Neuronal stem cell (in vitro differentiated cells): Measurements from ENCODE around the gene ID3.

ENCODE experiments used
- DNase-seq: peaks from one replicate; pipeline ENCODE4 v3.0.0-alpha.2; 2013; ENCODE audit warnings: low spot score
- H2AFZ ChIP-seq: one replicate; pipeline ENCODE4 v1.6.1; 2013; ENCODE audit warnings: mild to moderate bottlenecking, low read length, inconsistent platforms
- H2AK5ac ChIP-seq: 2 replicates; pipeline ENCODE4 v1.6.1; 2013; ENCODE audit warnings: low read depth, mild to moderate bottlenecking, inconsistent platforms, low read length, moderate library complexity, mixed read lengths
- H2BK120ac ChIP-seq: 2 replicates; pipeline ENCODE4 v1.6.1; 2013; ENCODE audit warnings: low read depth, mild to moderate bottlenecking, inconsistent platforms, low read length, moderate library complexity, mixed read lengths
- H2BK12ac ChIP-seq: one replicate; pipeline ENCODE4 v1.6.1; 2013; ENCODE audit warnings: low read length, inconsistent platforms
- H2BK15ac ChIP-seq: 2 replicates; pipeline ENCODE4 v1.6.1; 2013; ENCODE audit warnings: mild to moderate bottlenecking, low read length, inconsistent platforms, mixed read lengths
- H2BK5ac ChIP-seq: one replicate; pipeline ENCODE4 v1.6.1; 2013; ENCODE audit warnings: inconsistent platforms, mild to moderate bottlenecking, low read length, moderate library complexity
- H3K14ac ChIP-seq: one replicate; pipeline ENCODE4 v1.6.1; 2013; ENCODE audit warnings: low read length, inconsistent platforms
- H3K18ac ChIP-seq: 2 replicates; pipeline ENCODE4 v1.6.1; 2013; ENCODE audit warnings: low read length, inconsistent platforms
- H3K23ac ChIP-seq: 2 replicates; pipeline ENCODE4 v1.6.1; 2013; ENCODE audit warnings: low read depth, mild to moderate bottlenecking, mixed read lengths, low read length, inconsistent platforms; ENCODE audit not compliant: poor library complexity
- H3K27ac ChIP-seq: replicated peaks from 3 replicates; pipeline ENCODE4 v1.5.1; 2013; ENCODE audit warnings: low read length, inconsistent platforms
- H3K27me3 ChIP-seq, 3 experiments: 2 replicates each; pipeline ENCODE4 v1.6.1; 2013; ENCODE audit warnings: low read length in 3 of 3, mild to moderate bottlenecking in 2 of 3, inconsistent platforms in 1 of 3, low read depth in 1 of 3, mixed read lengths in 1 of 3, moderate library complexity in 1 of 3; ENCODE audit not compliant: control insufficient read depth in 3 of 3, insufficient read depth in 3 of 3
- H3K36me3 ChIP-seq, 2 donors: replicated peaks in 1 of 2; 2 replicates each; pipeline ENCODE4 v1.6.1; 2013; ENCODE audit warnings: low read length in 2 of 2; ENCODE audit not compliant: control insufficient read depth in 2 of 2, insufficient read depth in 2 of 2
- H3K4ac ChIP-seq: 2 replicates; pipeline ENCODE4 v1.6.1; 2013; ENCODE audit warnings: inconsistent platforms, mild to moderate bottlenecking, low read length, moderate library complexity
- H3K4me1 ChIP-seq, 2 donors: 1 replicate in 1 of 2; 2 replicates in 1 of 2; pipeline ENCODE4 v1.6.1; 2013; ENCODE audit warnings: low read length in 2 of 2, low read depth in 1 of 2; ENCODE audit not compliant: control insufficient read depth in 2 of 2, insufficient read depth in 1 of 2
- H3K4me2 ChIP-seq: one replicate; pipeline ENCODE4 v1.6.1; 2013; ENCODE audit warnings: mild to moderate bottlenecking, low read length, inconsistent platforms; ENCODE audit not compliant: insufficient read depth, poor library complexity, severe bottlenecking
- H3K4me3 ChIP-seq, 2 donors: 2 replicates each; pipeline ENCODE4 v1.5.1; 2013; ENCODE audit warnings: low read length in 2 of 2, mild to moderate bottlenecking in 2 of 2, inconsistent platforms in 1 of 2, moderate library complexity in 1 of 2
- H3K79me1 ChIP-seq: one replicate; pipeline ENCODE4 v1.6.1; 2013; ENCODE audit warnings: low read depth, mild to moderate bottlenecking, inconsistent platforms, low read length, moderate library complexity
- H3K9ac ChIP-seq: one replicate; pipeline ENCODE4 v1.6.1; 2013; ENCODE audit warnings: mild to moderate bottlenecking, low read depth, low read length, inconsistent platforms; ENCODE audit not compliant: poor library complexity
- H3K9me3 ChIP-seq, 2 donors: replicated peaks in 1 of 2; 2 replicates each; pipeline versions ENCODE3 to v1.6.1; 2013; ENCODE audit warnings: low read length in 2 of 2, mild to moderate bottlenecking in 2 of 2, inconsistent platforms in 1 of 2, low read depth in 1 of 2, mixed read lengths in 1 of 2, moderate library complexity in 1 of 2; ENCODE audit not compliant: control insufficient read depth in 2 of 2, insufficient read depth in 1 of 2
- H4K8ac ChIP-seq: one replicate; pipeline ENCODE4 v1.6.1; 2013; ENCODE audit warnings: low read depth, mild to moderate bottlenecking, inconsistent platforms, low read length, moderate library complexity
- H4K91ac ChIP-seq: one replicate; pipeline ENCODE4 v1.6.1; 2013; ENCODE audit warnings: low read length, low read depth, mild to moderate bottlenecking, inconsistent platforms; ENCODE audit not compliant: poor library complexity
- WGBS, 2 donors: extraction: QIAGEN DNeasy Blood & Tissue Kit; methylation state at CpG; one replicate each; pipeline ENCODE4 v1.1.7; 2013; ENCODE audit warnings: missing lambda C conversion rate in 2 of 2, mixed read lengths in 1 of 2; ENCODE audit not compliant: insufficient read length in 2 of 2, insufficient replicate concordance in 1 of 2; ENCODE audit errors: extremely low coverage in 2 of 2; 5-methylcytosine and 5-hydroxymethylcytosine counted together

The ID3 gene

DNA sequence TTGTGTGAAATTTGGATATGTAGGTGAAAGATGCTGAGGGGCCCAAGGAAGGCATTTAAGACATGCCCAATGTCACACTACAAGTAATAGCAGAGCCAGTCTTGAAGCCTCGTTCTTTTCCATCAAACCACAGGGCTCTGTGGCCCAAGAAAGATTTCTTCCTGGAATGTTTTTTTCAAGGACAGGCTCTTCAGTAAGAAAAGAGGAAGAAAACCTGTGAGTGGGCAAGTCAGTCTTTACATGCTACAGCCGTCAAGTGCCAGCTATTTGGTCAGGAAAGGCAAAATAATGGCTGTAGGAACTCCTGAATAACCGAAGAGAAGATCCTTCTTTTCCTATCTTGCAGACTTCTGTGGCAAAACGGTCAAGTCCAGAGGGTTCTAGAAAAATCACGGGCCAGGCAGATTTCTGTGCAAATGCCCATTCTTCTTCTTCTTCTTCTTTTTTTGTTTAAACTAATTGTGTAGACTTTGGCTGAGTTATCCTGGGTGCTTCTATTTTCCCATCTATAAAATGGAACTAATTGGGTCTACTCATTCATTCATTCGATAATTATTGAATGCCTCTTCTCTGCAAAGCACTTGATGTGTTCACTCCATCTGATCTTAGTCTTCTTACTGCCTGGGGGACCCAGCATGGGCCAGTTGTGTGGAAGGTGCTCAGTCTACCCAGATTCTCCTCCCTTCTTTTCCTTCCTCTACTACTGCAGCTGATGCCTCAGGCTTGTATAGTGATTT lies 1.9 kb upstream of the ID3 start:
- H3K9ac ChIP-seq = no peak overlapping the region
- H3K79me1 ChIP-seq = peaks cover 6% of the 10 kb centered on the region
- peaks cover 40 to 51% of the 10 kb centered on the region in 2 donors for H3K4me1 ChIP-seq
- no peak overlapping the region for H3K18ac ChIP-seq
- H3K14ac ChIP-seq = no peak overlapping the region
- no peak overlapping the region for H2BK12ac ChIP-seq
- no CpG with 5 or more reads among the region's 6 CpGs for WGBS, 2 donors
- H3K23ac ChIP-seq = no peak overlapping the region
- H2AFZ ChIP-seq = no peak overlapping the region
- no peak overlapping the region for H2BK120ac ChIP-seq
- no peak overlapping the region for H2AK5ac ChIP-seq
- H2BK5ac ChIP-seq = no peak overlapping the region
- H4K91ac ChIP-seq = no peak overlapping the region
- no peak for DNase-seq
- no peak overlapping the region for H2BK15ac ChIP-seq
- peaks cover 0 to 24% of the 10 kb centered on the region in 2 donors for H3K36me3 ChIP-seq
- no peak overlapping the region for H3K4ac ChIP-seq
- peak overlapping the region; percentile 73 for H3K27ac ChIP-seq
- no peak overlapping the region for H3K4me3 ChIP-seq
- H3K27me3 ChIP-seq = peaks cover 0 to 1% (median 0%) of the 10 kb centered on the region in 3 experiments
- H3K9me3 ChIP-seq = no peaks in the 10 kb centered on the region
- no peak overlapping the region for H4K8ac ChIP-seq
- H3K4me2 ChIP-seq = no peak overlapping the region

- H2AFZ ChIP-seq = peak overlapping the region; percentile 41
- no peak overlapping the region for H4K91ac ChIP-seq
- H3K9ac ChIP-seq = no peak overlapping the region
- H4K8ac ChIP-seq = no peak overlapping the region
- H3K27ac ChIP-seq = peak overlapping the region; percentile 79
- peak overlapping the region; percentile 86 for H3K4me2 ChIP-seq
- H2BK120ac ChIP-seq = no peak overlapping the region
- H3K4me3 ChIP-seq = peak overlapping the region; percentile 74 to 91
- DNase-seq = no peak
- H3K36me3 ChIP-seq = peaks cover 0 to 24% of the 10 kb centered on the region in 2 donors
- H3K18ac ChIP-seq = no peak overlapping the region
- no peak overlapping the region for H3K14ac ChIP-seq
- H3K27me3 ChIP-seq = peaks cover 0 to 5% (median 0%) of the 10 kb centered on the region in 3 experiments
- peaks cover 6% of the 10 kb centered on the region for H3K79me1 ChIP-seq
- H2BK5ac ChIP-seq = peak overlapping the region; percentile 44
- no peaks in the 10 kb centered on the region for H3K9me3 ChIP-seq
- no peak overlapping the region for H2BK12ac ChIP-seq
- H2AK5ac ChIP-seq = no peak overlapping the region
- no peak overlapping the region for H3K4ac ChIP-seq
- no peak overlapping the region for H2BK15ac ChIP-seq
- no peak overlapping the region for H3K23ac ChIP-seq
- peaks cover 48 to 51% of the 10 kb centered on the region in 2 donors for H3K4me1 ChIP-seq
- no CpG with 5 or more reads among the region's 6 CpGs for WGBS, 2 donors
These were observed 862 bp upstream of the ID3 start for GRCh38 chr1:23559985-23560741.

DNA sequence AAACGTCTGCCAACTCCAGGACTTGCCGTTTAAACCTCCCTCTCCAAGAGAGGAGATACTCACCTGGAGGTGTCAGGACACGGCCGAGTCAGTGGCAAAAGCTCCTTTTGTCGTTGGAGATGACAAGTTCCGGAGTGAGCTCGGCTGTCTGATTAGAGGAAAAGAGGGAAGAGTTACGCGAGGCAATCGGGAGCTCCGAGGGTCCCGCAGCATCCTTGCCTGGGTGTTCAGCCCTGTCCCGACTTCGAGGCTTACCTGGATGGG lies 497 bp downstream of the ID3 start:
- WGBS, 2 donors = no CpG with 5 or more reads among the region's 14 CpGs
- Histone ChIP-seq H4K8ac (no peak overlapping the region), H3K9ac (peak overlapping the region; percentile 95), H2BK12ac (no peak overlapping the region), H3K4ac (no peak overlapping the region), H3K36me3 (peaks cover 0 to 24% of the 10 kb centered on the region in 2 donors), H3K23ac (peak overlapping the region; percentile 47), H3K4me1 (peaks cover 47 to 52% of the 10 kb centered on the region in 2 donors), H3K27ac (no peak overlapping the region), H2BK5ac (peak overlapping the region; percentile 44), H3K9me3 (no peaks in the 10 kb centered on the region), H4K91ac (no peak overlapping the region), H3K4me3 (peak overlapping the region; percentile 91 to 93), H2AFZ (no peak overlapping the region), H3K14ac (peak overlapping the region; percentile 39), H2AK5ac (peak overlapping the region; percentile 26), H2BK120ac (no peak overlapping the region), H2BK15ac (no peak overlapping the region), H3K79me1 (peaks cover 6% of the 10 kb centered on the region), H3K27me3 (peaks cover 0 to 8% (median 0%) of the 10 kb centered on the region in 3 experiments), H3K4me2 (peak overlapping the region; percentile 86), H3K18ac (peak overlapping the region; percentile 92)
- no peak for DNase-seq
